H1 (cell line): ENCODE data around the gene TMEM63A. TPM values are rescaled to one million over a fixed set of nuclear protein-coding genes. Genes with fewer than 3 reads are reported as not detected.

Source experiments
- CTCF ChIA-PET: fragments of 300-600 bp; sonication (Branson Sonifier 250); formaldehyde crosslinking; loops from one replicate; lab custom pipeline; 2021; ENCODE audit not compliant: partially characterized antibody; lab: Charles Lee
- POLR2A ChIA-PET: fragments of 300-600 bp; sonication (Branson Sonifier 250); formaldehyde crosslinking; loops from one replicate; lab custom pipeline; 2021; ENCODE audit warnings: inconsistent platforms; ENCODE audit not compliant: partially characterized antibody; lab: Charles Lee
- DNase-seq, 2 experiments: peaks; one replicate each; pipeline versions ENCODE4 v3.0.0 to v3.0.0-alpha.2; 2010 to 2022; ENCODE audit warnings: low spot score in 2 of 2, low read depth in 1 of 2, mixed read lengths in 1 of 2
- FAIRE-seq: peaks from 2 replicates; lab custom pipeline; 2011; peaks lifted over from hg19 to GRCh38; lab: Jason Lieb, UNC
- H2AFZ ChIP-seq: 2 replicates; pipeline ENCODE4 v1.8.1; 2012; ENCODE audit warnings: low read length, inconsistent platforms
- H2AK5ac ChIP-seq: 2 replicates; pipeline ENCODE4 v1.6.1; 2013; ENCODE audit warnings: low read depth, low read length
- H2BK120ac ChIP-seq: replicated peaks from 2 replicates; pipeline ENCODE3; 2013; ENCODE audit warnings: low read depth, low read length, inconsistent platforms
- H2BK12ac ChIP-seq: 2 replicates; pipeline ENCODE4 v1.6.1; 2013; ENCODE audit warnings: low read depth, low read length
- H2BK15ac ChIP-seq: 2 replicates; pipeline ENCODE4 v1.6.1; 2013; ENCODE audit warnings: low read length
- H2BK20ac ChIP-seq: 2 replicates; pipeline ENCODE4 v1.6.1; 2013; ENCODE audit warnings: low read length
- H2BK5ac ChIP-seq: 2 replicates; pipeline ENCODE4 v1.6.1; 2013; ENCODE audit warnings: low read depth, low read length
- H3K14ac ChIP-seq: 2 replicates; pipeline ENCODE4 v1.6.1; 2013; ENCODE audit warnings: inconsistent platforms; ENCODE audit not compliant: insufficient read length
- H3K18ac ChIP-seq: 2 replicates; pipeline ENCODE4 v1.6.1; 2013; ENCODE audit warnings: low read length; ENCODE audit errors: extremely low read depth
- H3K23ac ChIP-seq: 2 replicates; pipeline ENCODE4 v1.6.1; 2013; ENCODE audit warnings: inconsistent platforms; ENCODE audit not compliant: insufficient read length
- H3K23me2 ChIP-seq: 2 replicates; pipeline ENCODE4 v1.6.1; 2013; ENCODE audit warnings: low read depth, low read length
- H3K27ac ChIP-seq: 2 replicates; pipeline ENCODE4 v1.6.1; 2011; ENCODE audit warnings: low read depth, low read length, inconsistent platforms
- H3K27me3 ChIP-seq, 4 experiments: replicated peaks in 1 of 4; 1 replicate in 1 of 4; 2 replicates in 3 of 4; pipeline versions ENCODE4 v1.6.1 to v1.8.1; 2011 to 2013; ENCODE audit warnings: low read length in 3 of 4, mild to moderate bottlenecking in 3 of 4, inconsistent platforms in 2 of 4, mixed read lengths in 2 of 4, moderate library complexity in 1 of 4; ENCODE audit not compliant: control insufficient read depth in 3 of 4, insufficient read depth in 3 of 4; ENCODE audit errors: extremely low read depth in 1 of 4
- H3K36me3 ChIP-seq, 4 experiments: 2 replicates each; pipeline versions ENCODE4 v1.6.1 to v1.8.1; 2011 to 2013; ENCODE audit warnings: mild to moderate bottlenecking in 4 of 4, low read length in 3 of 4, moderate library complexity in 2 of 4, control low read depth in 1 of 4, inconsistent platforms in 1 of 4; ENCODE audit not compliant: insufficient read depth in 4 of 4, control insufficient read depth in 2 of 4
- H3K4ac ChIP-seq: replicated peaks from 2 replicates; pipeline ENCODE3; 2013; ENCODE audit warnings: low read length, low read depth, mixed read lengths, inconsistent platforms; ENCODE audit not compliant: insufficient read length
- H3K4me1 ChIP-seq, 4 experiments: replicated peaks in 1 of 4; 1 replicate in 1 of 4; 2 replicates in 3 of 4; pipeline versions ENCODE4 v1.6.1 to v1.8.1; 2011 to 2013; ENCODE audit warnings: low read length in 3 of 4, inconsistent platforms in 2 of 4, mixed read lengths in 1 of 4; ENCODE audit not compliant: insufficient read depth in 4 of 4, control insufficient read depth in 3 of 4
- H3K4me2 ChIP-seq, 2 experiments: 2 replicates each; pipeline versions ENCODE4 v1.6.1 to v1.8.1; 2011 to 2013; ENCODE audit warnings: low read depth in 2 of 2, low read length in 2 of 2, control low read depth in 1 of 2, inconsistent platforms in 1 of 2, mild to moderate bottlenecking in 1 of 2; ENCODE audit not compliant: insufficient read depth in 1 of 2
- H3K4me3 ChIP-seq, 4 experiments: fragments of 200-600, 300-600 bp in 1 of 4; sonication (generic), shearing (Covaris generic), sonication (Bioruptor Twin) in 1 of 4; 2 replicates each; pipeline versions ENCODE4 v1.5.1 to v1.8.1; 2011 to 2016; ENCODE audit warnings: low read length in 4 of 4, low read depth in 3 of 4, control low read depth in 2 of 4, inconsistent platforms in 2 of 4, mild to moderate bottlenecking in 2 of 4, mixed read lengths in 1 of 4, moderate library complexity in 1 of 4; ENCODE audit not compliant: insufficient read depth in 2 of 4; ENCODE audit errors: extremely low read depth in 1 of 4
- H3K56ac ChIP-seq: replicated peaks from 2 replicates; pipeline ENCODE3; 2013; ENCODE audit warnings: low read depth, mild to moderate bottlenecking, mixed read lengths, low read length, inconsistent platforms; ENCODE audit not compliant: insufficient read length
- H3K79me1 ChIP-seq: 2 replicates; pipeline ENCODE4 v1.6.1; 2013; ENCODE audit warnings: low read depth, low read length, control low read depth
- H3K79me2 ChIP-seq, 2 experiments: 2 replicates each; pipeline versions ENCODE4 v1.6.1 to v1.8.1; 2012 to 2013; ENCODE audit warnings: low read length in 2 of 2, mild to moderate bottlenecking in 2 of 2, inconsistent platforms in 1 of 2; ENCODE audit not compliant: insufficient read depth in 2 of 2, control insufficient read depth in 1 of 2
- H3K9ac ChIP-seq, 4 experiments: replicated peaks in 1 of 4; 1 replicate in 1 of 4; 2 replicates in 3 of 4; pipeline versions ENCODE4 v1.6.1 to v1.8.1; 2011 to 2013; ENCODE audit warnings: low read depth in 3 of 4, low read length in 3 of 4, control low read depth in 2 of 4, mild to moderate bottlenecking in 2 of 4, moderate library complexity in 2 of 4, inconsistent platforms in 1 of 4; ENCODE audit errors: extremely low read depth in 1 of 4
- H3K9me3 ChIP-seq, 2 experiments: 2 replicates each; pipeline versions ENCODE4 v1.6.1 to v1.8.1; 2012 to 2013; ENCODE audit warnings: mild to moderate bottlenecking in 2 of 2, moderate library complexity in 2 of 2, control low read depth in 1 of 2, inconsistent platforms in 1 of 2, low read depth in 1 of 2, low read length in 1 of 2, mixed read lengths in 1 of 2; ENCODE audit not compliant: insufficient read depth in 2 of 2
- H4K20me1 ChIP-seq, 2 experiments: replicated peaks in 1 of 2; 2 replicates each; pipeline versions ENCODE3 to v1.8.1; 2011 to 2013; ENCODE audit warnings: inconsistent platforms in 2 of 2, low read length in 2 of 2, mild to moderate bottlenecking in 1 of 2; ENCODE audit not compliant: insufficient read depth in 2 of 2, control insufficient read depth in 1 of 2
- H4K5ac ChIP-seq: 2 replicates; pipeline ENCODE4 v1.6.1; 2013; ENCODE audit warnings: low read length, low read depth, mixed read lengths, inconsistent platforms; ENCODE audit not compliant: insufficient read length
- H4K8ac ChIP-seq: 2 replicates; pipeline ENCODE4 v1.8.0; 2013; ENCODE audit warnings: mild to moderate bottlenecking, moderate library complexity, low read length, inconsistent platforms; ENCODE audit not compliant: insufficient read depth; ENCODE audit errors: extremely low read depth
- H4K91ac ChIP-seq: replicated peaks from 2 replicates; pipeline ENCODE3; 2013; ENCODE audit warnings: low read length, mixed read lengths, inconsistent platforms; ENCODE audit not compliant: insufficient read length
- BACH1 ChIP-seq: IDR thresholded peaks from 2 replicates; pipeline ENCODE4 v1.6.1; 2012; ENCODE audit warnings: low read length, improper control_type of control experiment
- CBX8 ChIP-seq: fragments of 300-800, 300-1000 bp; sonication (generic); IDR thresholded peaks from 2 replicates; pipeline ENCODE4 v1.7.1; 2016; ENCODE audit warnings: low read depth, low read length, borderline replicate concordance
- CHD2 ChIP-seq: IDR thresholded peaks from 2 replicates; pipeline ENCODE4 v1.6.1; 2012; ENCODE audit warnings: low read length, improper control_type of control experiment
- CTBP2 ChIP-seq: IDR thresholded peaks from 2 replicates; pipeline ENCODE4 v1.7.0; 2011; ENCODE audit warnings: borderline replicate concordance, mild to moderate bottlenecking, moderate library complexity, mixed read lengths, low read length; ENCODE audit not compliant: insufficient read depth, insufficient read length
- EP300 ChIP-seq, 2 experiments: IDR thresholded peaks; 1 replicate in 1 of 2; 2 replicates in 1 of 2; pipeline ENCODE4 v1.6.1; 2011 to 2012; ENCODE audit warnings: low read depth in 2 of 2, low read length in 2 of 2, mild to moderate bottlenecking in 2 of 2, borderline replicate concordance in 1 of 2, inconsistent platforms in 1 of 2, moderate library complexity in 1 of 2
- POLR2AphosphoS5 ChIP-seq: IDR thresholded peaks from 2 replicates; pipeline ENCODE4 v1.6.1; 2011; ENCODE audit warnings: low read depth, low read length
- SAP30 ChIP-seq: fragments of 300-600 bp; sonication (generic); IDR thresholded peaks from 2 replicates; pipeline ENCODE4 v1.7.1; 2012; ENCODE audit warnings: low read length, moderate library complexity, mild to moderate bottlenecking, inconsistent platforms; ENCODE audit not compliant: insufficient read depth, insufficient replicate concordance
- TAF1 ChIP-seq: IDR thresholded peaks from 2 replicates; pipeline ENCODE4 v1.6.1; 2011; ENCODE audit warnings: mild to moderate bottlenecking, low read depth, low read length
- WGBS, 2 experiments: shearing (Covaris generic) in 1 of 2; methylation state at CpG; one replicate each; pipeline versions ENCODE4 v1.1.6 to v1.1.7; 2013 to 2015; ENCODE audit warnings: low lambda C conversion rate in 2 of 2, mixed read lengths in 2 of 2, inconsistent platforms in 1 of 2, low coverage in 1 of 2, missing lambda C conversion rate in 1 of 2; ENCODE audit not compliant: insufficient replicate concordance in 2 of 2, insufficient coverage in 1 of 2, insufficient read length in 1 of 2; ENCODE audit errors: extremely low coverage in 1 of 2, missing lambda C conversion rate in 1 of 2; 5-methylcytosine and 5-hydroxymethylcytosine counted together
- polyA plus RNA-seq, 7 experiments: library from polyadenylated mRNA; depleted of rRNA in 3 of 7; stranded (reverse) in 5 of 7; unstranded in 2 of 7; fragments of >200 nt in 5 of 7; fragments of 200-250 nt in 2 of 7; gene quantifications; 1 replicate in 5 of 7; 2 replicates in 1 of 7; 4 replicates in 1 of 7; pipeline versions ENCODE4 v1.2.1 to v1.2.3, GENCODE V29; 2011 to 2013; ENCODE audit warnings: missing spikeins in 2 of 7, mixed read lengths in 2 of 7
- total RNA-seq: library from RNA; stranded (reverse); fragmentation: NEBNext Ultra II Directional; extraction: Animal tissue kit (Norgen Biotek cat#: 25700); gene quantifications from 2 replicates; pipeline ENCODE4 v1.2.1, GENCODE V29; 2021
- TF ChIP-seq, protein P1 (sequence below): IDR thresholded peaks from 2 replicates; pipeline ENCODE4 v1.6.1; 2011; ENCODE audit warnings: low read length, improper control_type of control experiment
- TF ChIP-seq, protein P2 (sequence below): IDR thresholded peaks from 2 replicates; pipeline ENCODE4 v1.6.1; 2012; ENCODE audit warnings: inconsistent platforms

TMEM63A gene
- total and polyA plus RNA-seq, 2 of the 8 experiments (the other 6 are each of a cell fraction or from before 2014, with no cell fraction given), result 26.1 to 55.4 TPM

DNA sequence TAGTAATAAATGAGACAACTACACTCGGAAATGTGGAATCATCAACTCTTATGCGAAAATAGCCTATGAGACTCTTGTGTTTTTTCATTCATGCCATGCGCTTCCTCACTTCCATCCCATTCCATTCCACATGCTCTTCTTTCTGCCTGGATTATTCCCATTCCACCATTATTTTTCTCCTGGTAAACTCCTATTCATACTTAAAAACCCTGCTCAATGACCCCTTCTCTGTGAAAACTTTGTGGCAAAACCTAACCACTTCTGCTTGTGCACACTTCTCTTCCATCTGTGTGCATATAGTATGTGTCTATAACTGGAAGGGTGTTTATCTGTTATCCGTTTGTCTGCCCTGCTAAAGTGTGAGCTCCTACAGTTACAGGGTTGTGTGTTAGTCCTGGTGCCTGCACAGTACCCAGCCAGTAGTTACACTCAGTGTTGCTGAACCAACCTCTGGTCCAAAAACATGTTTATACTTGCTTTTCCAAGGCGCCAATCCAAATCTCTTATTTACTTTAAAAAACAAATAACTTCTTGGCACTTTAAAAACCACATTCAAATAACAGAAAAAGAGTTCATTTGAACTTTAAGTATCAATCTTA is 61.6 kb downstream of the TMEM63A start:
- Histone ChIP-seq H3K79me2 (peaks cover 0 to 10% of the 10 kb centered on the region in 2 experiments; a peak in 1 of 4 replicates), H3K36me3 (no peaks in the 10 kb centered on the region; a peak in 1 of 8 replicates), H2AK5ac (no peak overlapping the region), H3K23me2 (no peaks in the 10 kb centered on the region), H3K4me2 (no peak overlapping the region), H3K9me3 (no peaks in the 10 kb centered on the region), H4K5ac (no peak overlapping the region), H2BK120ac (no peak overlapping the region), H2BK15ac (no peak overlapping the region), H3K79me1 (peaks cover 15% of the 10 kb centered on the region), H4K8ac (no peak overlapping the region), H3K27ac (no peak overlapping the region), H3K23ac (no peak overlapping the region), H3K9ac (no peak overlapping the region), H2BK12ac (no peak overlapping the region; the same call in 1 of the 2 replicates), H3K56ac (no peak overlapping the region), H3K18ac (no peak overlapping the region), H2AFZ (no peak overlapping the region), H3K4me3 (no peak overlapping the region), H3K4me1 (peaks cover 19 to 42% (median 29%) of the 10 kb centered on the region in 4 experiments), H3K27me3 (no peaks in the 10 kb centered on the region), H3K14ac (no peak overlapping the region), H2BK5ac (no peak overlapping the region), H3K4ac (no peak overlapping the region), H2BK20ac (no peak overlapping the region), H4K20me1 (peaks cover 2 to 7% of the 10 kb centered on the region in 2 experiments), H4K91ac (no peak overlapping the region)
- FAIRE-seq (no peak), DNase-seq (no peak)
- ChIA-PET CTCF (interaction anchor here (1.3 to 4.3 kb wide), 5 partner anchors 9 to 340 kb away, joined by 3 to 17 read pairs (median 4); partner anchors contain the start of gene EPHX1), POLR2A (interaction anchor here (0.7 to 13.3 kb wide), 3 partner anchors 11 to 39 kb away, joined by 3 to 166 read pairs (median 6); partner anchors contain the start of genes EPHX1 and SRP9)
- WGBS, 2 experiments, result 84 to 100% methylated on average over 1 to 5 of the region's 5 CpGs
- TF ChIP-seq, protein P1, sequence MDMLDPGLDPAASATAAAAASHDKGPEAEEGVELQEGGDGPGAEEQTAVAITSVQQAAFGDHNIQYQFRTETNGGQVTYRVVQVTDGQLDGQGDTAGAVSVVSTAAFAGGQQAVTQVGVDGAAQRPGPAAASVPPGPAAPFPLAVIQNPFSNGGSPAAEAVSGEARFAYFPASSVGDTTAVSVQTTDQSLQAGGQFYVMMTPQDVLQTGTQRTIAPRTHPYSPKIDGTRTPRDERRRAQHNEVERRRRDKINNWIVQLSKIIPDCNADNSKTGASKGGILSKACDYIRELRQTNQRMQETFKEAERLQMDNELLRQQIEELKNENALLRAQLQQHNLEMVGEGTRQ, result no peak
- no peak for TF ChIP-seq CBX8
- TF ChIP-seq, protein P2, sequence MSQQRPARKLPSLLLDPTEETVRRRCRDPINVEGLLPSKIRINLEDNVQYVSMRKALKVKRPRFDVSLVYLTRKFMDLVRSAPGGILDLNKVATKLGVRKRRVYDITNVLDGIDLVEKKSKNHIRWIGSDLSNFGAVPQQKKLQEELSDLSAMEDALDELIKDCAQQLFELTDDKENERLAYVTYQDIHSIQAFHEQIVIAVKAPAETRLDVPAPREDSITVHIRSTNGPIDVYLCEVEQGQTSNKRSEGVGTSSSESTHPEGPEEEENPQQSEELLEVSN, result no peak
- TF ChIP-seq SAP30, result no peak
- no peak for TF ChIP-seq CHD2
- TF ChIP-seq POLR2AphosphoS5, result no peak
- TF ChIP-seq CTBP2, result no peak
- TF ChIP-seq EP300 (IDR thresholded peaks at IDR 0.05; ENCODE audit: borderline replicate concordance in 1 of 2, low read depth in 2 of 2, low read length in 2 of 2), result no peak
- no peak for TF ChIP-seq BACH1
- TF ChIP-seq TAF1, result no peak
